Astrocyte (in vitro differentiated cells and primary cell): Measurements from ENCODE around the gene COL4A6. TPM values are rescaled to one million over a fixed set of nuclear protein-coding genes. Genes with fewer than 3 reads are reported as not detected.

Source experiments
- DNase-seq: peaks from one replicate; pipeline ENCODE4 v3.0.0-alpha.2; 2010; ENCODE audit warnings: low read depth
- FAIRE-seq: peaks from 2 replicates; lab custom pipeline; 2011; peaks lifted over from hg19 to GRCh38; lab: Jason Lieb, UNC
- H2AFZ ChIP-seq: 2 replicates; pipeline ENCODE4 v1.6.0; 2012; ENCODE audit warnings: low read depth, low read length, inconsistent platforms
- H3K27ac ChIP-seq: 2 replicates; pipeline ENCODE4 v1.5.1; 2011; ENCODE audit warnings: low read depth, low read length, inconsistent platforms
- H3K27me3 ChIP-seq: 2 replicates; pipeline ENCODE4 v1.6.0; 2011; ENCODE audit warnings: low read length, inconsistent platforms; ENCODE audit not compliant: insufficient read depth
- H3K36me3 ChIP-seq: 2 replicates; pipeline ENCODE4 v1.5.1; 2011; ENCODE audit warnings: low read length, inconsistent platforms; ENCODE audit not compliant: insufficient read depth
- H3K4me1 ChIP-seq: 2 replicates; pipeline ENCODE4 v1.5.1; 2011; ENCODE audit warnings: low read length, inconsistent platforms; ENCODE audit not compliant: insufficient read depth
- H3K4me2 ChIP-seq: 2 replicates; pipeline ENCODE4 v1.6.0; 2012; ENCODE audit warnings: low read length, inconsistent platforms
- H3K4me3 ChIP-seq: 2 replicates; pipeline ENCODE4 v1.5.1; 2011; ENCODE audit warnings: low read depth, mild to moderate bottlenecking, low read length, inconsistent platforms; ENCODE audit not compliant: insufficient read depth
- H3K79me2 ChIP-seq: 2 replicates; pipeline ENCODE4 v1.6.0; 2012; ENCODE audit warnings: mild to moderate bottlenecking, low read length, inconsistent platforms; ENCODE audit not compliant: insufficient read depth
- H3K9ac ChIP-seq: 2 replicates; pipeline ENCODE4 v1.6.0; 2012; ENCODE audit warnings: mild to moderate bottlenecking, low read length, inconsistent platforms
- H3K9me3 ChIP-seq: 2 replicates; pipeline ENCODE4 v1.5.1; 2012; ENCODE audit warnings: low read depth, mild to moderate bottlenecking, low read length, inconsistent platforms; ENCODE audit not compliant: insufficient read depth
- H4K20me1 ChIP-seq: 2 replicates; pipeline ENCODE4 v1.6.0; 2012; ENCODE audit warnings: low read length, inconsistent platforms; ENCODE audit not compliant: insufficient read depth
- H3K27ac Mint-ChIP-seq: one replicate; pipeline ENCODE4 v1.8.0; 2021; ENCODE audit warnings: mild to moderate bottlenecking, mixed read lengths; ENCODE audit not compliant: unreplicated experiment
- H3K27me3 Mint-ChIP-seq: one replicate; pipeline ENCODE4 v1.8.0; 2021; ENCODE audit warnings: low read depth, mixed read lengths; ENCODE audit not compliant: unreplicated experiment
- H3K36me3 Mint-ChIP-seq: one replicate; pipeline ENCODE4 v1.8.0; 2021; ENCODE audit warnings: low read depth, mixed read lengths; ENCODE audit not compliant: unreplicated experiment
- H3K4me1 Mint-ChIP-seq: one replicate; pipeline ENCODE4 v1.8.0; 2021; ENCODE audit warnings: low read depth, mixed read lengths; ENCODE audit not compliant: unreplicated experiment
- H3K4me3 Mint-ChIP-seq: one replicate; pipeline ENCODE4 v1.8.0; 2021; ENCODE audit warnings: mild to moderate bottlenecking, moderate library complexity, mixed read lengths; ENCODE audit not compliant: unreplicated experiment
- H3K9me3 Mint-ChIP-seq: one replicate; pipeline ENCODE4 v1.8.0; 2021; ENCODE audit warnings: mild to moderate bottlenecking, mixed read lengths; ENCODE audit not compliant: unreplicated experiment
- CTCF ChIP-seq: IDR thresholded peaks from 2 replicates; pipeline ENCODE4 v1.5.1; 2011; ENCODE audit warnings: low read depth, mild to moderate bottlenecking, inconsistent platforms, low read length, moderate library complexity; ENCODE audit not compliant: insufficient read depth
- EZH2 ChIP-seq: IDR thresholded peaks from 2 replicates; pipeline ENCODE4 v1.6.1; 2012; ENCODE audit warnings: mild to moderate bottlenecking, low read length, inconsistent platforms; ENCODE audit not compliant: insufficient read depth
- total RNA-seq: library from RNA; stranded (reverse); gene quantifications from 2 replicates; pipeline ENCODE4 v1.2.1, GENCODE V29; 2021

The COL4A6 gene
- total RNA-seq, 1 donor from 2014 or later: 8.1 TPM

- Histone ChIP-seq H3K9ac (no peak overlapping the region), H3K4me1 (no peaks in the 10 kb centered on the region), H4K20me1 (no peaks in the 10 kb centered on the region), H3K36me3 (no peaks in the 10 kb centered on the region), H3K27me3 (no peaks in the 10 kb centered on the region), H3K9me3 (no peaks in the 10 kb centered on the region), H3K79me2 (no peaks in the 10 kb centered on the region), H3K4me2 (no peak overlapping the region), H2AFZ (no peak overlapping the region), H3K4me3 (no peak overlapping the region), H3K27ac (no peak overlapping the region)
- Mint-ChIP-seq H3K27ac (no peak overlapping the region), H3K36me3 (no peaks in the 10 kb centered on the region), H3K4me3 (no peak overlapping the region), H3K9me3 (peaks cover 2% of the 10 kb centered on the region), H3K4me1 (no peaks in the 10 kb centered on the region), H3K27me3 (no peaks in the 10 kb centered on the region)
- TF ChIP-seq CTCF: no peak
- no peak for TF ChIP-seq EZH2
- FAIRE-seq (no peak), DNase-seq (no peak)
These were observed 214.6 kb downstream of the COL4A6 start for GRCh38 chrX:108223585-108223984.

GRCh38 chrX:108221301-108221864 is 216.8 kb downstream of the COL4A6 start:
- Histone ChIP-seq H2AFZ (no peak overlapping the region), H3K27me3 (no peaks in the 10 kb centered on the region), H3K27ac (no peak overlapping the region), H3K4me1 (no peaks in the 10 kb centered on the region), H3K4me3 (no peak overlapping the region), H3K4me2 (no peak overlapping the region), H3K79me2 (no peaks in the 10 kb centered on the region), H3K9me3 (no peaks in the 10 kb centered on the region), H4K20me1 (no peaks in the 10 kb centered on the region), H3K36me3 (no peaks in the 10 kb centered on the region), H3K9ac (no peak overlapping the region)
- FAIRE-seq (peak; percentile 81), DNase-seq (no peak)
- no peak for TF ChIP-seq CTCF
- TF ChIP-seq EZH2: no peak
- no peaks in the 10 kb centered on the region for H3K9me3 Mint-ChIP-seq
- no peak overlapping the region for H3K27ac Mint-ChIP-seq
- peaks cover 5% of the 10 kb centered on the region for H3K4me1 Mint-ChIP-seq
- H3K4me3 Mint-ChIP-seq: no peak overlapping the region
- H3K36me3 Mint-ChIP-seq: no peaks in the 10 kb centered on the region
- H3K27me3 Mint-ChIP-seq: no peaks in the 10 kb centered on the region

- TF ChIP-seq EZH2 (no peak), CTCF (no peak)
- no peaks in the 10 kb centered on the region for H3K79me2 ChIP-seq
- H3K4me1 ChIP-seq: no peaks in the 10 kb centered on the region
- H3K27ac ChIP-seq: no peak overlapping the region
- H3K4me3 ChIP-seq: no peak overlapping the region
- DNase-seq (no peak), FAIRE-seq (no peak)
- no peak overlapping the region for H3K27ac Mint-ChIP-seq
- H3K4me2 ChIP-seq: no peak overlapping the region
- peaks cover 8% of the 10 kb centered on the region for H3K4me1 Mint-ChIP-seq
- no peaks in the 10 kb centered on the region for H3K9me3 Mint-ChIP-seq
- no peaks in the 10 kb centered on the region for H3K27me3 ChIP-seq
- H3K4me3 Mint-ChIP-seq: no peak overlapping the region
- no peaks in the 10 kb centered on the region for H3K27me3 Mint-ChIP-seq
- H3K9me3 ChIP-seq: no peaks in the 10 kb centered on the region
- H3K36me3 ChIP-seq: no peaks in the 10 kb centered on the region
- no peak overlapping the region for H2AFZ ChIP-seq
- no peak overlapping the region for H3K9ac ChIP-seq
- no peaks in the 10 kb centered on the region for H4K20me1 ChIP-seq
- no peaks in the 10 kb centered on the region for H3K36me3 Mint-ChIP-seq
These were observed 218.1 kb downstream of the COL4A6 start for GRCh38 chrX:108219949-108220601.
